Right cardiac atrium (tissue), 5 donors: Measurements from ENCODE around the gene BNC2. TPM values are rescaled to one million over a fixed set of nuclear protein-coding genes. Genes with fewer than 3 reads are reported as not detected.

ENCODE experiments used
- ATAC-seq, 2 donors: fragments of 200-7000 bp; cut with Tn5 transposase; one replicate each; pipeline versions ENCODE4 v1.8.0 to v1.9.1; 2020; ENCODE audit warnings: moderate library complexity in 2 of 2, mild to moderate bottlenecking in 1 of 2
- DNase-seq, 3 donors: peaks; one replicate each; pipeline ENCODE4 v3.0.0-alpha.2; 2020
- H3K27ac ChIP-seq: one replicate; pipeline ENCODE4 v1.5.1; 2013; ENCODE audit warnings: mild to moderate bottlenecking, low read length, control low read depth, moderate library complexity
- H3K27me3 ChIP-seq: one replicate; pipeline ENCODE4 v1.6.1; 2013; ENCODE audit not compliant: control insufficient read depth, insufficient read depth
- H3K4me1 ChIP-seq: one replicate; pipeline ENCODE4 v1.6.1; 2013; ENCODE audit warnings: low read length; ENCODE audit not compliant: control insufficient read depth, insufficient read depth
- H3K4me3 ChIP-seq: one replicate; pipeline ENCODE4 v1.5.1; 2013; ENCODE audit warnings: low read length, control low read depth
- H3K9me3 ChIP-seq: one replicate; pipeline ENCODE4 v1.6.1; 2013; ENCODE audit warnings: low read length; ENCODE audit not compliant: control insufficient read depth
- WGBS: extraction: QIAGEN DNeasy Blood & Tissue Kit; methylation state at CpG from one replicate; pipeline ENCODE4 v1.1.7; 2013; 5-methylcytosine and 5-hydroxymethylcytosine counted together
- intact Hi-C, 4 donors: fragments of 100-400 bp; cut with DNase I; formaldehyde crosslinking; loops; one replicate each; pipeline versions ENCODE4 v1.11.0 to v1.14.0; 2022 to 2023
- polyA plus RNA-seq: library from polyadenylated mRNA; stranded (reverse); fragments of 200-250 nt; gene quantifications from one replicate; pipeline ENCODE4 v1.2.3, GENCODE V29; 2013
- total RNA-seq, 4 donors: library from RNA; stranded (reverse); fragmentation: NEBNext Ultra II Directional; extraction: Animal tissue kit (Norgen Biotek cat#: 25700); gene quantifications; one replicate each; pipeline ENCODE4 v1.2.1, GENCODE V29; 2021
- donor health status: healthy with polysubstance abuse.
- donor health status: DM: no; HTN: yes; CAD: no.
- donor health status: DM: no; HTN: no; CAD: no.
- donor health status: DM: no; HTN: yes; CAD: no; lungs with severe emphysema.
- donor health status: DM: yes; HTN: yes; CAD: no.

BNC2 gene
- total and polyA plus RNA-seq, 5 donors, result 4.7 to 123 (median 67.8) TPM

- no peaks in the 10 kb centered on the region for H3K9me3 ChIP-seq
- WGBS, result 69% methylated on average over 8 of the region's 8 CpGs
- ATAC-seq, result no peak
- H3K4me3 ChIP-seq, result no peak overlapping the region
- H3K27ac ChIP-seq, result no peak overlapping the region
- DNase-seq, result no peak
- intact Hi-C loops, result no loop called here
- H3K4me1 ChIP-seq, result peaks cover 1% of the 10 kb centered on the region
- no peaks in the 10 kb centered on the region for H3K27me3 ChIP-seq
These were observed 444.8 kb downstream of the BNC2 start for GRCh38 chr9:16425562-16426231.

- ATAC-seq (no peak), DNase-seq (no peak)
- intact Hi-C loops, result no loop called here
- Histone ChIP-seq H3K27ac (no peak overlapping the region), H3K27me3 (no peaks in the 10 kb centered on the region), H3K4me3 (no peak overlapping the region), H3K9me3 (no peaks in the 10 kb centered on the region), H3K4me1 (peaks cover 1% of the 10 kb centered on the region)
- 79% methylated on average over 5 of the region's 5 CpGs for WGBS
These were observed 448.4 kb downstream of the BNC2 start for GRCh38 chr9:16422114-16422513.

- Histone ChIP-seq H3K4me1 (peaks cover 1% of the 10 kb centered on the region), H3K27me3 (no peaks in the 10 kb centered on the region), H3K27ac (no peak overlapping the region), H3K4me3 (no peak overlapping the region), H3K9me3 (no peaks in the 10 kb centered on the region)
- ATAC-seq (no peak), DNase-seq (no peak)
- WGBS, result 56% methylated on average over 7 of the region's 7 CpGs
- intact Hi-C loops, result no loop called here
These were observed 448.9 kb downstream of the BNC2 start for GRCh38 chr9:16421532-16421931.

GRCh38 chr9:16419124-16419523 is 451.3 kb downstream of the BNC2 start:
- ATAC-seq, result no peak
- intact Hi-C loops, result no loop called here
- Histone ChIP-seq H3K27ac (no peak overlapping the region), H3K27me3 (no peaks in the 10 kb centered on the region), H3K4me1 (no peaks in the 10 kb centered on the region), H3K4me3 (no peak overlapping the region), H3K9me3 (no peaks in the 10 kb centered on the region)
- no peak for DNase-seq
- WGBS, result 95% methylated on average over 12 of the region's 12 CpGs

- H3K4me1 ChIP-seq, result no peaks in the 10 kb centered on the region
- no peak overlapping the region for H3K4me3 ChIP-seq
- intact Hi-C loops, result no loop called here
- H3K27ac ChIP-seq, result no peak overlapping the region
- H3K9me3 ChIP-seq, result no peaks in the 10 kb centered on the region
- DNase-seq, result no peak
- ATAC-seq, result no peak
- WGBS, result 83% methylated on average over 6 of the region's 6 CpGs
- H3K27me3 ChIP-seq, result no peaks in the 10 kb centered on the region
These were observed 451.7 kb downstream of the BNC2 start for GRCh38 chr9:16418721-16419120.

GRCh38 chr9:16417749-16418148 is 452.7 kb downstream of the BNC2 start:
- DNase-seq, result no peak

GRCh38 chr9:16417161-16417560 is 453.3 kb downstream of the BNC2 start:
- ATAC-seq (no peak), DNase-seq (no peak)
- Histone ChIP-seq H3K4me1 (no peaks in the 10 kb centered on the region), H3K4me3 (no peak overlapping the region), H3K9me3 (no peaks in the 10 kb centered on the region), H3K27me3 (no peaks in the 10 kb centered on the region), H3K27ac (no peak overlapping the region)
- intact Hi-C loops, result no loop called here
- 51% methylated on average over 3 of the region's 3 CpGs for WGBS

More at GRCh38 chr9:16417749-16418148, 452.7 kb downstream of the BNC2 start:
- Histone ChIP-seq H3K27ac (no peak overlapping the region), H3K4me1 (no peaks in the 10 kb centered on the region), H3K9me3 (no peaks in the 10 kb centered on the region), H3K4me3 (no peak overlapping the region), H3K27me3 (no peaks in the 10 kb centered on the region)
- WGBS, result 80% methylated on average over 3 of the region's 3 CpGs
- no peak for ATAC-seq
- intact Hi-C loops, result no loop called here

GRCh38 chr9:16414451-16414850 is 456.0 kb downstream of the BNC2 start:
- ATAC-seq, result no peak
- Histone ChIP-seq H3K4me1 (no peaks in the 10 kb centered on the region), H3K9me3 (no peaks in the 10 kb centered on the region), H3K27me3 (no peaks in the 10 kb centered on the region), H3K4me3 (no peak overlapping the region), H3K27ac (no peak overlapping the region)
- 71% methylated on average over 3 of the region's 3 CpGs for WGBS
- DNase-seq, result no peak
- intact Hi-C loops, result no loop called here

- WGBS, result 59% methylated on average over 9 of the region's 9 CpGs
- Histone ChIP-seq H3K4me1 (no peaks in the 10 kb centered on the region), H3K27ac (no peak overlapping the region), H3K27me3 (no peaks in the 10 kb centered on the region), H3K9me3 (no peaks in the 10 kb centered on the region), H3K4me3 (no peak overlapping the region)
- DNase-seq (no peak), ATAC-seq (peak; percentile 93)
- intact Hi-C loops, result no loop called here
These were observed 456.9 kb downstream of the BNC2 start for GRCh38 chr9:16413509-16414016.

GRCh38 chr9:16412740-16413139 is 457.7 kb downstream of the BNC2 start:
- Histone ChIP-seq H3K4me1 (no peaks in the 10 kb centered on the region), H3K27ac (no peak overlapping the region), H3K27me3 (no peaks in the 10 kb centered on the region), H3K4me3 (no peak overlapping the region), H3K9me3 (no peaks in the 10 kb centered on the region)
- intact Hi-C loops, result no loop called here
- 67% methylated on average over 4 of the region's 4 CpGs for WGBS
- DNase-seq (no peak), ATAC-seq (peak in 1 of 2 donors; percentile 37)

- H3K4me3 ChIP-seq, result no peak overlapping the region
- H3K27me3 ChIP-seq, result no peaks in the 10 kb centered on the region
- ATAC-seq (no peak), DNase-seq (no peak)
- intact Hi-C loops, result no loop called here
- WGBS, result 62% methylated on average over 4 of the region's 4 CpGs
- H3K4me1 ChIP-seq, result no peaks in the 10 kb centered on the region
- H3K9me3 ChIP-seq, result no peaks in the 10 kb centered on the region
- H3K27ac ChIP-seq, result no peak overlapping the region
These were observed 459.2 kb downstream of the BNC2 start for GRCh38 chr9:16411311-16411710.
